ENCODE data around the gene VAMP2.
A peak's percentile ranks its signal among the peaks of the same experiment; 100 is the strongest.

The VAMP2 gene

GRCh38 chr17:8142887-8143580, 19.7 kb downstream of the VAMP2 start:
- DNase-seq: no peak

- no peak for DNase-seq
Measured at GRCh38 chr17:8142158-8142886, 20.4 kb downstream of the VAMP2 start.

GRCh38 chr17:8141741-8142140, 21.0 kb downstream of the VAMP2 start:
- DNase-seq: no peak

GRCh38 chr17:8141045-8141444, 21.7 kb downstream of the VAMP2 start:
- DNase-seq: no peak

GRCh38 chr17:8140065-8141029, 22.4 kb downstream of the VAMP2 start:
- DNase-seq: no peak

- peak; percentile 86 for DNase-seq
Measured at GRCh38 chr17:8138672-8139371, 23.9 kb downstream of the VAMP2 start.

GRCh38 chr17:8138374-8138671, 24.4 kb downstream of the VAMP2 start:
- no peak for DNase-seq

GRCh38 chr17:8137645-8138373, 24.9 kb downstream of the VAMP2 start:
- no peak for DNase-seq

GRCh38 chr17:8133941-8134340, 28.8 kb downstream of the VAMP2 start:
- no peak for DNase-seq

GRCh38 chr17:8133399-8133798, 29.3 kb downstream of the VAMP2 start:
- DNase-seq: no peak

- DNase-seq: no peak
Measured at GRCh38 chr17:8131844-8132441, 30.8 kb downstream of the VAMP2 start.

- DNase-seq: no peak
Measured at GRCh38 chr17:8128125-8128784, 34.5 kb downstream of the VAMP2 start.

- no peak for DNase-seq
Measured at GRCh38 chr17:8126491-8127066, 36.2 kb downstream of the VAMP2 start.

- no peak for DNase-seq
Measured at GRCh38 chr17:8125947-8126490, 36.7 kb downstream of the VAMP2 start.

- peak; percentile 87 for DNase-seq
Measured at GRCh38 chr17:8125154-8125946, 37.4 kb downstream of the VAMP2 start.

GRCh38 chr17:8124350-8125153, 38.2 kb downstream of the VAMP2 start:
- no peak for DNase-seq

- DNase-seq: no peak
Measured at GRCh38 chr17:8123695-8124349, 38.9 kb downstream of the VAMP2 start, which contains the start of gene HES7. Gene HES7 (minus strand): TSS chr17:8124106. CDS start chr17:8124084, 22 bp downstream.
